HK-2 (cell line): ENCODE data around the gene RPS6KA4.
"Not testable (repeated sequence)": the region's sequence is repeated elsewhere in the genome, so short reads cannot be mapped to it uniquely, and the experiment has no call there.

Source experiments
- DNase-seq: peaks from one replicate; pipeline ENCODE4 v3.0.0-alpha.2; 2018; ENCODE audit not compliant: unreplicated experiment

Gene RPS6KA4

GRCh38 chr11:64385945-64386704 is 27.2 kb downstream of the RPS6KA4 start:
- peak; percentile 53 for DNase-seq

- no peak for DNase-seq
These were observed 29.0 kb downstream of the RPS6KA4 start for GRCh38 chr11:64387916-64388315.

GRCh38 chr11:64388894-64389293 is 29.9 kb downstream of the RPS6KA4 start:
- no peak for DNase-seq

GRCh38 chr11:64389851-64390250 is 30.9 kb downstream of the RPS6KA4 start:
- DNase-seq = no peak

- DNase-seq = no peak
These were observed 31.6 kb downstream of the RPS6KA4 start for GRCh38 chr11:64390558-64390957.

GRCh38 chr11:64391839-64392238 is 32.9 kb downstream of the RPS6KA4 start:
- no peak for DNase-seq

- no peak for DNase-seq
These were observed 36.6 kb downstream of the RPS6KA4 start for GRCh38 chr11:64395545-64396078.

- no peak for DNase-seq
These were observed 37.2 kb downstream of the RPS6KA4 start for GRCh38 chr11:64396079-64396591.

- DNase-seq = no peak
These were observed 41.1 kb downstream of the RPS6KA4 start for GRCh38 chr11:64400102-64400501.

GRCh38 chr11:64400667-64401066 is 41.7 kb downstream of the RPS6KA4 start:
- no peak for DNase-seq

GRCh38 chr11:64401775-64402174 is 42.8 kb downstream of the RPS6KA4 start:
- no peak for DNase-seq

GRCh38 chr11:64403106-64403505 is 44.1 kb downstream of the RPS6KA4 start:
- DNase-seq = no peak

- DNase-seq = no peak
These were observed 47.4 kb downstream of the RPS6KA4 start for GRCh38 chr11:64406221-64406946.

GRCh38 chr11:64407221-64407620 is 48.3 kb downstream of the RPS6KA4 start:
- no peak for DNase-seq

- DNase-seq = no peak
These were observed 48.7 kb downstream of the RPS6KA4 start for GRCh38 chr11:64407630-64408029.

- no peak for DNase-seq
These were observed 50.3 kb downstream of the RPS6KA4 start for GRCh38 chr11:64409278-64409677.

- DNase-seq = no peak
These were observed 50.9 kb downstream of the RPS6KA4 start for GRCh38 chr11:64409707-64410403.

GRCh38 chr11:64410404-64410734 is 51.4 kb downstream of the RPS6KA4 start:
- no peak for DNase-seq

- no peak for DNase-seq
These were observed 54.5 kb downstream of the RPS6KA4 start for GRCh38 chr11:64413417-64413816.

GRCh38 chr11:64415286-64415685 is 56.3 kb downstream of the RPS6KA4 start:
- no peak for DNase-seq

GRCh38 chr11:64415996-64416728 is 57.2 kb downstream of the RPS6KA4 start:
- no peak for DNase-seq

- DNase-seq = not testable (repeated sequence)
These were observed 59.3 kb downstream of the RPS6KA4 start for GRCh38 chr11:64418233-64418632.
